Measurements from ENCODE around the gene PIGP. TPM values are rescaled to one million over a fixed set of nuclear protein-coding genes. Genes with fewer than 3 reads are reported as not detected.
A peak's percentile ranks its signal among the peaks of the same experiment; 100 is the strongest.
"Not testable (repeated sequence)": the region's sequence is repeated elsewhere in the genome, so short reads cannot be mapped to it uniquely, and the experiment has no call there.

PIGP gene
- 9.3 TPM for polyA plus RNA-seq (2012; ENCODE audit: insufficient read depth, insufficient read length, low read depth)

GRCh38 chr21:37072988-37073416 is at the start of gene PIGP, which contains the start of gene TTC3:
Gene PIGP, minus strand, starts transcription at chr21:37073071. Its CDS starts 556 bp downstream, at chr21:37072515.
Gene TTC3, plus strand, starts transcription at chr21:37073254. Its CDS starts 14,004 bp downstream, at chr21:37087258.
- DNase-seq: peak; percentile 97

DNA sequence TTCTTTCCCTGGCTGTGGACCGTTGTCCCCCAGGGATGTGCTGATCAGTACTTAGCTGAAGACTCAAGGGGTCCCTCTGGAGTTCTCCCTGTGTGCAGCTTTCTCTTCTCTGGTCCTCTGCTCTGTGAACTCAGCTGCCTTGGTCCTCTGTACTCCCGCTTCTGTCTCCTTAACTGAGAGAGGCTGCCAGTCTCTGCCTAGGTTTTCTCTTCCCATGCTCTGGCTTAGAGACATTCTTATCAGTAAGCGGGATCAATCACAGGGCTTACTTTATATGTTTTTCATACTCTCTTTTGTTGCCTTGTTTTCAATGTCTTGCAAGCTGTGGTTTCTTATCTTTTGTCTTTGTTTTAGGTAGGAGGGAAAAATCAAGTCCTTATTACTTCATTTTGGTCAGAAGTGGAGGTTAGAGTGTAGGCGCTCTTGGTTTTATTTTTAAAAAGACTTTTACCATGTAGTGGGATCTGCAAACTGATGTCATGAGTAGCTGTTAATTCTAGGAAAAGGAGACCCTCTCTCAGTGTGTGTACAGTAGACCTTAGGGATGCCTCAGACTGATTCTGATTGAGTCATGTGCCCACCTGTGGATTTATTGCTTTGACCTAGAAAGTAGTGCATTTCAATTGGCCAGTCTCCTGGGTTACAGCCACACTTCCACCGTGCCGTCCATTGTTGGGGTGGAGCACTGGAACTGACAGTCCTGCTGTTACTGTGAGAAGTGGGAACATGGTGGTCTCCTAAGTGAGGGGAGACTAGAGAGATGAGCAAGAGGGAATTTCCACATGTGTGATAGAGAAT is 46.7 kb upstream of the PIGP start:
- TF ChIP-seq, protein P1, sequence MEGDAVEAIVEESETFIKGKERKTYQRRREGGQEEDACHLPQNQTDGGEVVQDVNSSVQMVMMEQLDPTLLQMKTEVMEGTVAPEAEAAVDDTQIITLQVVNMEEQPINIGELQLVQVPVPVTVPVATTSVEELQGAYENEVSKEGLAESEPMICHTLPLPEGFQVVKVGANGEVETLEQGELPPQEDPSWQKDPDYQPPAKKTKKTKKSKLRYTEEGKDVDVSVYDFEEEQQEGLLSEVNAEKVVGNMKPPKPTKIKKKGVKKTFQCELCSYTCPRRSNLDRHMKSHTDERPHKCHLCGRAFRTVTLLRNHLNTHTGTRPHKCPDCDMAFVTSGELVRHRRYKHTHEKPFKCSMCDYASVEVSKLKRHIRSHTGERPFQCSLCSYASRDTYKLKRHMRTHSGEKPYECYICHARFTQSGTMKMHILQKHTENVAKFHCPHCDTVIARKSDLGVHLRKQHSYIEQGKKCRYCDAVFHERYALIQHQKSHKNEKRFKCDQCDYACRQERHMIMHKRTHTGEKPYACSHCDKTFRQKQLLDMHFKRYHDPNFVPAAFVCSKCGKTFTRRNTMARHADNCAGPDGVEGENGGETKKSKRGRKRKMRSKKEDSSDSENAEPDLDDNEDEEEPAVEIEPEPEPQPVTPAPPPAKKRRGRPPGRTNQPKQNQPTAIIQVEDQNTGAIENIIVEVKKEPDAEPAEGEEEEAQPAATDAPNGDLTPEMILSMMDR (IDR thresholded peaks at IDR 0.05; ENCODE audit: low read depth, low read length): peak; percentile 30; the same call in 1 of the 2 replicates
- Histone ChIP-seq H3K9me3 (no peaks in the 10 kb centered on the region), H3K4me1 (no peaks in the 10 kb centered on the region), H3K4me3 (ENCODE audit: low read depth, low read length) (no peak overlapping the region), H3K27me3 (no peaks in the 10 kb centered on the region), H3K36me3 (peaks cover 20% of the 10 kb centered on the region)
- no peak for DNase-seq

More at GRCh38 chr21:37072988-37073416, at the start of gene PIGP, which contains the start of gene TTC3:
- TF ChIP-seq, protein P1 (IDR thresholded peaks at IDR 0.05; ENCODE audit: low read depth, low read length): no peak
- Histone ChIP-seq H3K9me3 (no peaks in the 10 kb centered on the region), H3K4me1 (peaks cover 5% of the 10 kb centered on the region), H3K36me3 (no peaks in the 10 kb centered on the region; the same call in 1 of the 2 replicates), H3K4me3 (ENCODE audit: low read depth, low read length) (peak within 1 kb of the TSS; percentile 94), H3K27me3 (no peaks in the 10 kb centered on the region)

DNA sequence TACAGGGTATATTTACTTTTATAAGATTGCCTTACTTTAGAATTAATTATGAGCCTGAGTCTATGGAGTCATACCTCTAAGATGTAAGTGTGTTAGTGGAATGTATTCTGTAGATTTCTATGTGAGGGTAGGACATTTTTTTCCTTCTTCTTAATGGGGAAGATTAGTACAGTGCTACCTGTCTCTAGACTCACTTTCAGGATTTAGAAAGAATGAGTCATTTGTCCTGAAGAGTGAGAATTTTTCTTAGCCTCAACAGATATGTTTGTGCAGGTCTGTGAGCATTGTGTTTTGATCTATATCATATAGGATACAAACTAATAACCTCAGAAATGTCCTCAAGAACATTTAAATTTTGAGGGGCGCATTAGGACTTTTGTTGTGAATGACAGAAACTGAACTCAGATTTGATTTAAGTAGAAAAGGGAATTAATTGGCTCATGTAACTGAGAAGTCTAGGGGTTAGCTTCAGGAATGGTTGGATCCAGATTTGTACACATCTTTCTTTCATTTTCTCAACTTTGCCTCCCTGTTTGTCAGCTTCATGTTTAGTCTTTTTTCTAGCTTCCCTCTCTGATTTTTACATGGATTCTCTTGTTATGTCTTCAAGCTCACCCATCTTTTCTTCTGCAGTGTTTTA is 45.4 kb upstream of the PIGP start:
- no peak for DNase-seq
- H3K4me1 ChIP-seq: no peaks in the 10 kb centered on the region
- no peaks in the 10 kb centered on the region for H3K9me3 ChIP-seq
- H3K27me3 ChIP-seq: no peaks in the 10 kb centered on the region
- TF ChIP-seq, protein P1 (IDR thresholded peaks at IDR 0.05; ENCODE audit: low read depth, low read length): no peak
- no peak overlapping the region for H3K4me3 ChIP-seq (ENCODE audit: low read depth, low read length)
- peaks cover 20% of the 10 kb centered on the region for H3K36me3 ChIP-seq

DNA sequence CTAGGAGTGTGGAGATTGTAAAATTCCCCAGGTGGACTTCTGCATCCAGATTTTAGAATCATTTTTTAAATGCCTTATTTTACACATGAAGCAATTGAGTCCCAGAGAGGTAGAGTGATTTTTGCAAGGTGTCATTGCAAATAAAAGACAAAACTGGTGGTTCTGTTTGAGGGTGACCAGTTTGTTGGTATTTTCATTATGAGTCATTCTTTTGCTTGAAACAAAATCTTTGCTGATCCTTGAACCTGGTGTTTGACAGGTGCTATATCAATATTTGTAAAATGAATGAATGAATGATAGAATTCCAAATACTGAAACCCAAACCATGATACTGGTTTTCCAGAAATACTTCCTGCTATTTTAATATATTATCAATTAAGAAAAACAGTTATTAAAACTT is 44.3 kb upstream of the PIGP start:
- H3K36me3 ChIP-seq: peaks cover 12% of the 10 kb centered on the region; the same call in 1 of the 2 replicates
- H3K27me3 ChIP-seq: no peaks in the 10 kb centered on the region
- no peaks in the 10 kb centered on the region for H3K4me1 ChIP-seq
- H3K4me3 ChIP-seq (ENCODE audit: low read depth, low read length): no peak overlapping the region
- TF ChIP-seq, protein P1 (IDR thresholded peaks at IDR 0.05; ENCODE audit: low read depth, low read length): no peak
- H3K9me3 ChIP-seq: no peaks in the 10 kb centered on the region
- no peak for DNase-seq

DNA sequence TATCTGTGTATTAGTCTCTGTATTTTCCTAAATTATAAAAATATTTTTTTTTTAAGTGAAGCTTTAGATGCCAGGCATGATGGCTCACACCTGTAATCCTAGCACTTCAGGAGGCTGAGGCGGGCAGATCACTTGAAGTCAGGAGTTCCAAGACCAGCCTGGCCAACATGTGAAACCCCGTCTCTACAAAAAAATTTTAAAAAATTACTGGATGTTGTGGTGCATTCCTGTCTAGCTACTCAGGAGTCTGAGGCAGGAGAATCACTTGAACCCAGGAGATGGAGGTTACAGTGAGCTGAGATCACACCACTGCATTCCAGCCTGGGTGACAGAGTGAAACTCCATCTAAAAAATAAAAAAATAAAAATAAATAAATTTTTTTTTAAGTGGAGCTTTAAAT is 43.6 kb upstream of the PIGP start:
- not testable (repeated sequence) for H3K27me3 ChIP-seq; H3K4me1 ChIP-seq; H3K9me3 ChIP-seq; DNase-seq; H3K4me3 ChIP-seq (ENCODE audit: low read depth, low read length)
- peaks cover 12% of the 10 kb centered on the region; the same call in 1 of the 2 replicates for H3K36me3 ChIP-seq

DNA sequence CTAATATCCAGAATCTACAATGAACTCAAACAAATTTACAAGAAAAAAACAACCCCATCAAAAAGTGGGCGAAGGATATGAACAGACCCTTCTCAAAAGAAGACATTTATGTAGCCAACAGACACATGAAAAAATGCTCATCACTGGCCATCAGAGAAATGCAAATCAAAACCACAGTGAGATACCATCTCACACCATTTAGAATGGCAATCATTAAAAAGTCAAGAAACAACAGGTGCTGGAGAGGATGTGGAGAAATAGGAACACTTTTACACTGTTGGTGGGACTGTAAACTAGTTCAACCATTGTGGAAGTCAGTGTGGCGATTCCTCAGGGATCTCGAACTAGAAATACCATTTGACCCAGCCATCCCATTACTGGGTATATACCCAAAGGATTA is 41.4 kb upstream of the PIGP start:
- H3K4me1 ChIP-seq; H3K36me3 ChIP-seq; H3K4me3 ChIP-seq (ENCODE audit: low read depth, low read length); H3K9me3 ChIP-seq; DNase-seq; H3K27me3 ChIP-seq: not testable (repeated sequence)

- not testable (repeated sequence) for H3K4me1 ChIP-seq; H3K9me3 ChIP-seq; DNase-seq; H3K27me3 ChIP-seq; H3K4me3 ChIP-seq (ENCODE audit: low read depth, low read length)
- peaks cover 16% of the 10 kb centered on the region for H3K36me3 ChIP-seq
Observed at GRCh38 chr21:37111029-37111428, 38.2 kb upstream of the PIGP start.

Data from BE2C (cell line).